ENCODE results near the gene GAPDH.

Gene GAPDH

DNA sequence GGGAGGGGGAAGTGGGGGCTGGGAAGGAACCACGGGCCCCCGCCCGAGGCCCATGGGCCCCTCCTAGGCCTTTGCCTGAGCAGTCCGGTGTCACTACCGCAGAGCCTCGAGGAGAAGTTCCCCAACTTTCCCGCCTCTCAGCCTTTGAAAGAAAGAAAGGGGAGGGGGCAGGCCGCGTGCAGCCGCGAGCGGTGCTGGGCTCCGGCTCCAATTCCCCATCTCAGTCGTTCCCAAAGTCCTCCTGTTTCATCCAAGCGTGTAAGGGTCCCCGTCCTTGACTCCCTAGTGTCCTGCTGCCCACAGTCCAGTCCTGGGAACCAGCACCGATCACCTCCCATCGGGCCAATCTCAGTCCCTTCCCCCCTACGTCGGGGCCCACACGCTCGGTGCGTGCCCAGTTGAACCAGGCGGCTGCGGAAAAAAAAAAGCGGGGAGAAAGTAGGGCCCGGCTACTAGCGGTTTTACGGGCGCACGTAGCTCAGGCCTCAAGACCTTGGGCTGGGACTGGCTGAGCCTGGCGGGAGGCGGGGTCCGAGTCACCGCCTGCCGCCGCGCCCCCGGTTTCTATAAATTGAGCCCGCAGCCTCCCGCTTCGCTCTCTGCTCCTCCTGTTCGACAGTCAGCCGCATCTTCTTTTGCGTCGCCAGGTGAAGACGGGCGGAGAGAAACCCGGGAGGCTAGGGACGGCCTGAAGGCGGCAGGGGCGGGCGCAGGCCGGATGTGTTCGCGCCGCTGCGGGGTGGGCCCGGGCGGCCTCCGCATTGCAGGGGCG lies at the start of gene GAPDH (continued):
- TF ChIP-seq, protein P1, sequence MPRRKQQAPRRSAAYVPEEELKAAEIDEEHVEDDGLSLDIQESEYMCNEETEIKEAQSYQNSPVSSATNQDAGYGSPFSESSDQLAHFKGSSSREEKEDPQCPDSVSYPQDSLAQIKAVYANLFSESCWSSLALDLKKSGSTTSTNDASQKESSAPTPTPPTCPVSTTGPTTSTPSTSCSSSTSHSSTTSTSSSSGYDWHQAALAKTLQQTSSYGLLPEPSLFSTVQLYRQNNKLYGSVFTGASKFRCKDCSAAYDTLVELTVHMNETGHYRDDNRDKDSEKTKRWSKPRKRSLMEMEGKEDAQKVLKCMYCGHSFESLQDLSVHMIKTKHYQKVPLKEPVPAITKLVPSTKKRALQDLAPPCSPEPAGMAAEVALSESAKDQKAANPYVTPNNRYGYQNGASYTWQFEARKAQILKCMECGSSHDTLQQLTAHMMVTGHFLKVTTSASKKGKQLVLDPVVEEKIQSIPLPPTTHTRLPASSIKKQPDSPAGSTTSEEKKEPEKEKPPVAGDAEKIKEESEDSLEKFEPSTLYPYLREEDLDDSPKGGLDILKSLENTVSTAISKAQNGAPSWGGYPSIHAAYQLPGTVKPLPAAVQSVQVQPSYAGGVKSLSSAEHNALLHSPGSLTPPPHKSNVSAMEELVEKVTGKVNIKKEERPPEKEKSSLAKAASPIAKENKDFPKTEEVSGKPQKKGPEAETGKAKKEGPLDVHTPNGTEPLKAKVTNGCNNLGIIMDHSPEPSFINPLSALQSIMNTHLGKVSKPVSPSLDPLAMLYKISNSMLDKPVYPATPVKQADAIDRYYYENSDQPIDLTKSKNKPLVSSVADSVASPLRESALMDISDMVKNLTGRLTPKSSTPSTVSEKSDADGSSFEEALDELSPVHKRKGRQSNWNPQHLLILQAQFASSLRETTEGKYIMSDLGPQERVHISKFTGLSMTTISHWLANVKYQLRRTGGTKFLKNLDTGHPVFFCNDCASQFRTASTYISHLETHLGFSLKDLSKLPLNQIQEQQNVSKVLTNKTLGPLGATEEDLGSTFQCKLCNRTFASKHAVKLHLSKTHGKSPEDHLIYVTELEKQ (tag by site-specific recombination; IDR thresholded peaks at IDR 0.05; ENCODE audit: borderline replicate concordance), result no peak
- peak; percentile 58; the same call in 1 of the 2 replicates for TF ChIP-seq ZNF561 (tag by site-specific recombination; IDR thresholded peaks at IDR 0.05; ENCODE audit: borderline replicate concordance)
- TF ChIP-seq ZFP69B (tag by site-specific recombination; IDR thresholded peaks at IDR 0.05), result peak; percentile 100
- TF ChIP-seq, protein P2, sequence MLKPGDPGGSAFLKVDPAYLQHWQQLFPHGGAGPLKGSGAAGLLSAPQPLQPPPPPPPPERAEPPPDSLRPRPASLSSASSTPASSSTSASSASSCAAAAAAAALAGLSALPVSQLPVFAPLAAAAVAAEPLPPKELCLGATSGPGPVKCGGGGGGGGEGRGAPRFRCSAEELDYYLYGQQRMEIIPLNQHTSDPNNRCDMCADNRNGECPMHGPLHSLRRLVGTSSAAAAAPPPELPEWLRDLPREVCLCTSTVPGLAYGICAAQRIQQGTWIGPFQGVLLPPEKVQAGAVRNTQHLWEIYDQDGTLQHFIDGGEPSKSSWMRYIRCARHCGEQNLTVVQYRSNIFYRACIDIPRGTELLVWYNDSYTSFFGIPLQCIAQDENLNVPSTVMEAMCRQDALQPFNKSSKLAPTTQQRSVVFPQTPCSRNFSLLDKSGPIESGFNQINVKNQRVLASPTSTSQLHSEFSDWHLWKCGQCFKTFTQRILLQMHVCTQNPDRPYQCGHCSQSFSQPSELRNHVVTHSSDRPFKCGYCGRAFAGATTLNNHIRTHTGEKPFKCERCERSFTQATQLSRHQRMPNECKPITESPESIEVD (tag by site-specific recombination; IDR thresholded peaks at IDR 0.05), result no peak
- no peak; the same call in 1 of the 2 replicates for TF ChIP-seq ZNF785 (tag by site-specific recombination; IDR thresholded peaks at IDR 0.05)
- no peak for TF ChIP-seq SCRT2 (tag by site-specific recombination; IDR thresholded peaks at IDR 0.05)
- TF ChIP-seq ZNF112 (tag by site-specific recombination; IDR thresholded peaks at IDR 0.05), result no peak
- TF ChIP-seq, protein P3, sequence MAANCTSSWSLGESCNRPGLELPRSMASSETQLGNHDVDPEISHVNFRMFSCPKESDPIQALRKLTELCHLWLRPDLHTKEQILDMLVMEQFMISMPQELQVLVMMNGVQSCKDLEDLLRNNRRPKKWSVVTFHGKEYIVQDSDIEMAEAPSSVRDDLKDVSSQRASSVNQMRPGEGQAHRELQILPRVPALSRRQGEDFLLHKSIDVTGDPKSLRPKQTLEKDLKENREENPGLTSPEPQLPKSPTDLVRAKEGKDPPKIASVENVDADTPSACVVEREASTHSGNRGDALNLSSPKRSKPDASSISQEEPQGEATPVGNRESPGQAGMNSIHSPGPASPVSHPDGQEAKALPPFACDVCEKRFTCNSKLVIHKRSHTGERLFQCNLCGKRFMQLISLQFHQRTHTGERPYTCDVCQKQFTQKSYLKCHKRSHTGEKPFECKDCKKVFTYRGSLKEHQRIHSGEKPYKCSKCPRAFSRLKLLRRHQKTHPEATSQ (tag by site-specific recombination; IDR thresholded peaks at IDR 0.05), result no peak; the same call in 1 of the 2 replicates
- TF ChIP-seq ZNF610 (tag by site-specific recombination; IDR thresholded peaks at IDR 0.05; ENCODE audit: borderline replicate concordance), result peak; percentile 60; the same call in 1 of the 2 replicates
- no peak for TF ChIP-seq ZSCAN23 (tag by site-specific recombination; IDR thresholded peaks at IDR 0.05)
- no peak for TF ChIP-seq ZNF416 (tag by site-specific recombination; IDR thresholded peaks at IDR 0.05)
- TF ChIP-seq ZNF707 (tag by site-specific recombination; IDR thresholded peaks at IDR 0.05), result no peak
- TF ChIP-seq ZNF19 (tag by site-specific recombination; IDR thresholded peaks at IDR 0.05; ENCODE audit: low read depth), result no peak
- TF ChIP-seq ZNF792 (tag by site-specific recombination; IDR thresholded peaks at IDR 0.05), result no peak
- no peak for TF ChIP-seq ZNF664 (tag by site-specific recombination; IDR thresholded peaks at IDR 0.05)
- TF ChIP-seq ZBTB20 (tag by site-specific recombination; IDR thresholded peaks at IDR 0.05), result peak; percentile 24; the same call in 1 of the 2 replicates
- no peak for TF ChIP-seq ZNF132 (tag by site-specific recombination; IDR thresholded peaks at IDR 0.05; ENCODE audit: borderline replicate concordance)
- TF ChIP-seq ZNF274 (IDR thresholded peaks at IDR 0.05; ENCODE audit: low read length), result no peak
- TF ChIP-seq ZNF274 (tag by site-specific recombination; IDR thresholded peaks at IDR 0.05; ENCODE audit: borderline replicate concordance), result no peak
- TF ChIP-seq, protein P4, sequence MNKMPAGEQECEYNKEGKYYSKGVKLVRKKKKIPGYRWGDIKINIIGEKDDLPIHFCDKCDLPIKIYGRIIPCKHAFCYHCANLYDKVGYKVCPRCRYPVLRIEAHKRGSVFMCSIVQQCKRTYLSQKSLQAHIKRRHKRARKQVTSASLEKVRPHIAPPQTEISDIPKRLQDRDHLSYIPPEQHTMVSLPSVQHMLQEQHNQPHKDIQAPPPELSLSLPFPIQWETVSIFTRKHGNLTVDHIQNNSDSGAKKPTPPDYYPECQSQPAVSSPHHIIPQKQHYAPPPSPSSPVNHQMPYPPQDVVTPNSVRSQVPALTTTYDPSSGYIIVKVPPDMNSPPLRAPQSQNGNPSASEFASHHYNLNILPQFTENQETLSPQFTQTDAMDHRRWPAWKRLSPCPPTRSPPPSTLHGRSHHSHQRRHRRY (tag by site-specific recombination; IDR thresholded peaks at IDR 0.05), result no peak
- no peak for TF ChIP-seq ZNF302 (tag by site-specific recombination; IDR thresholded peaks at IDR 0.05; ENCODE audit: low read depth)
- TF ChIP-seq, protein P5, sequence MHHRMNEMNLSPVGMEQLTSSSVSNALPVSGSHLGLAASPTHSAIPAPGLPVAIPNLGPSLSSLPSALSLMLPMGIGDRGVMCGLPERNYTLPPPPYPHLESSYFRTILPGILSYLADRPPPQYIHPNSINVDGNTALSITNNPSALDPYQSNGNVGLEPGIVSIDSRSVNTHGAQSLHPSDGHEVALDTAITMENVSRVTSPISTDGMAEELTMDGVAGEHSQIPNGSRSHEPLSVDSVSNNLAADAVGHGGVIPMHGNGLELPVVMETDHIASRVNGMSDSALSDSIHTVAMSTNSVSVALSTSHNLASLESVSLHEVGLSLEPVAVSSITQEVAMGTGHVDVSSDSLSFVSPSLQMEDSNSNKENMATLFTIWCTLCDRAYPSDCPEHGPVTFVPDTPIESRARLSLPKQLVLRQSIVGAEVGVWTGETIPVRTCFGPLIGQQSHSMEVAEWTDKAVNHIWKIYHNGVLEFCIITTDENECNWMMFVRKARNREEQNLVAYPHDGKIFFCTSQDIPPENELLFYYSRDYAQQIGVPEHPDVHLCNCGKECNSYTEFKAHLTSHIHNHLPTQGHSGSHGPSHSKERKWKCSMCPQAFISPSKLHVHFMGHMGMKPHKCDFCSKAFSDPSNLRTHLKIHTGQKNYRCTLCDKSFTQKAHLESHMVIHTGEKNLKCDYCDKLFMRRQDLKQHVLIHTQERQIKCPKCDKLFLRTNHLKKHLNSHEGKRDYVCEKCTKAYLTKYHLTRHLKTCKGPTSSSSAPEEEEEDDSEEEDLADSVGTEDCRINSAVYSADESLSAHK (tag by site-specific recombination; IDR thresholded peaks at IDR 0.05), result peak; percentile 8
- TF ChIP-seq WT1 (tag by site-specific recombination; IDR thresholded peaks at IDR 0.05), result no peak
- no peak for TF ChIP-seq ZNF202 (tag by site-specific recombination; IDR thresholded peaks at IDR 0.05; ENCODE audit: borderline replicate concordance)
- peak; percentile 7; the same call in 1 of the 2 replicates for TF ChIP-seq OSR2 (tag by site-specific recombination; IDR thresholded peaks at IDR 0.05)
- TF ChIP-seq ZNF548 (tag by site-specific recombination; IDR thresholded peaks at IDR 0.05), result no peak
- peak; percentile 37 for TF ChIP-seq MZF1 (tag by site-specific recombination; IDR thresholded peaks at IDR 0.05; ENCODE audit: borderline replicate concordance)
- no peak for TF ChIP-seq ZNF350 (tag by site-specific recombination; IDR thresholded peaks at IDR 0.05)
- TF ChIP-seq ZNF791 (tag by site-specific recombination; IDR thresholded peaks at IDR 0.05), result no peak
- no peak for TF ChIP-seq FEZF1 (tag by site-specific recombination; IDR thresholded peaks at IDR 0.05)
- TF ChIP-seq ZNF670 (tag by site-specific recombination; IDR thresholded peaks at IDR 0.05; ENCODE audit: low read depth), result no peak
